Measurements from ENCODE around the gene AMER2.

The AMER2 gene

GRCh38 chr13:25149711-25150110, 22.4 kb downstream of the AMER2 start:
- DNase-seq (ENCODE audit: low read depth) = no peak

DNA sequence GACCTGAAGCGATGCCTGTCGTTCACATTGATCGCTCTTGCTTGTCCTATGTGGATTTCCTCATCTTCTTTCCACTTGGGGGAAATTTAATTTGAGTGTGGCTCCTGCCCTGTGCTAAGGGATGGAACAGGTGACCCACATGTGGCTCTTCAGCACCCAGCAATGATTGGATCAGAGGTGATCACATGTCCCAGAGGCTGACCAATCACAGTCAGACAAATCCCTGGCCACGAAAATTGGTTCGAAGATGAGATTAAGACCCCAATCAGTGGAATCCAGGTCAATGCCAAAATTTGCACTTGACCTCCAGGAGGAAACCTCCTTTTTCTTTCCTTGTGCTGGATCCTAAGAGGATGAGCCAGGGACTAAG, 23.7 kb downstream of the AMER2 start:
- DNase-seq (ENCODE audit: low read depth) = no peak

GRCh38 chr13:25147638-25148401, 24.3 kb downstream of the AMER2 start:
- no peak for DNase-seq (ENCODE audit: low read depth)

DNA sequence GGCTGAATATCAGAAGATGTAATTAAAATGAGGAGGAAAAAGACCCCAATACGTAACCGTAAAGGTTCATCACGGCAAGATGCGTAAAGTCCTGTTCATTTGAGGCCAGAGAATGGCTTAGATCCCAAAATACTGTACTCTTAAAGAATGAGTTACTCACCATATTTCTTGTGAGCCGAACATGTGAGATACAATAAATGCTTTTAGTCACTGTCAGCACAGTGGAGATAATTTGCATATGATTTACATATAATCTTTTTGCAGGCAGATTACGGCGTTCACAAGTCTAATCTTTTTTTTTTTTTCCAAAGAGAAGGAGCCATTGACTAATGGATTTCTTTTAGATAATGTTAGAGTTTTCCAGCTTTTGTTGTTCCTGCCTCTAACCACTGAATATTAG, 28.4 kb downstream of the AMER2 start:
- no peak for DNase-seq (ENCODE audit: low read depth)

GRCh38 chr13:25141042-25141441, 31.0 kb downstream of the AMER2 start:
- no peak for DNase-seq (ENCODE audit: low read depth)

- DNase-seq (ENCODE audit: low read depth) = no peak
Observed at GRCh38 chr13:25137788-25138115, 34.3 kb downstream of the AMER2 start.

GRCh38 chr13:25136880-25137787, 35.0 kb downstream of the AMER2 start:
- DNase-seq (ENCODE audit: low read depth) = no peak

GRCh38 chr13:25135896-25136295, 36.2 kb downstream of the AMER2 start:
- DNase-seq (ENCODE audit: low read depth) = no peak

DNA sequence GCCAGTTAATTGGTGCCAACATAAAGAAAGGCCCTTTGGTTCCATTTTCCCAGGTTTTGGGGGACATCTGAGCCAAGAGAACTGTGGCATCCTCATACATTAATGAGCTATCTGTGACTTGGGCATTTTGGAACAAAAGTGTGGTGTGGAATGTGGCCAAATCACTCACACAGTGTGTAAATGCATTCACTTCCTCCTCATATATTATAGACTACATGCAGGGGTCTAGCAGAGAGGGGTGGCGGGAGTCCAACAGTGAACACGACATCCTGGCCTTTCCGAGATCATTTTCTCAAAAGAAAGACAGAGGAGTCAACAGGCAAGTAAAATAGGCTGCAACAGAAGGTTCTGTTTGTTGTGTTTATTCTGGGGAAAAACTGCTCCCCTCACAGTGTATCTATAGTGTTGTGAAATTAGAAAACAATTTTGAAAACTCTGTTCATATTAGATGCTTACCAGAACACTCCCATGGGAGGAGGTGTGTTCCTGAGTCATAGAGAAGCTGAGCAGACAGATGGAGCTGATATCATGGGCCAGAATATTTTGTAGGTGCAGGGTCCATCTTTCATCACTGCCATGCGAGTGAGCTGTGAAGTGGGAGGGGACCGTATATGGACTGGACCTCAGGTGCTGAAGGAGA, 39.2 kb downstream of the AMER2 start:
- DNase-seq (ENCODE audit: low read depth) = no peak

- no peak for DNase-seq (ENCODE audit: low read depth)
Observed at GRCh38 chr13:25131881-25132420, 40.1 kb downstream of the AMER2 start.

GRCh38 chr13:25130944-25131343, 41.1 kb downstream of the AMER2 start:
- DNase-seq (ENCODE audit: low read depth) = no peak

- no peak for DNase-seq (ENCODE audit: low read depth)
Observed at GRCh38 chr13:25118378-25118905, 53.6 kb downstream of the AMER2 start.

- no peak for DNase-seq (ENCODE audit: low read depth)
Observed at GRCh38 chr13:25117312-25117711, 54.8 kb downstream of the AMER2 start.

DNA sequence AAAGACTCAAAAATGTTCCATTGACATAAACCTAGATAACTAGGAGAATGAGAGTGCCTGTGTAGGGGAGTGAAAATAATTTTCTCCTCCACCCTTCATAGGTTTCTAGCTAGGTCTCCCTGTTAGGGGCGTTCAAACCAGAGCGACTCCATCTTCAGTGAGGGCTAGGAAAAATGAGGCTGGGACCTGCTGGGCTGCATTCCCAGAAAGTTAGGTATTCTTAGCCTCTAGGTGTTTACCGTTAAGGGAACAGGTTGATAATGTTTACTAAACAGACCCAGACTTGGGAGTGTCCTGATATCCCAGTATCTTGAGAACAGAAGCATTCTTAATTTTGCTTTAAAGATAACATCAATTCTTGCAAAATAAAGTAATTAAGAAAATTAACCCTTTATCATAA, 56.0 kb downstream of the AMER2 start:
- DNase-seq (ENCODE audit: low read depth) = no peak

GRCh38 chr13:25114220-25114619, 57.9 kb downstream of the AMER2 start:
- DNase-seq (ENCODE audit: low read depth) = no peak

DNA sequence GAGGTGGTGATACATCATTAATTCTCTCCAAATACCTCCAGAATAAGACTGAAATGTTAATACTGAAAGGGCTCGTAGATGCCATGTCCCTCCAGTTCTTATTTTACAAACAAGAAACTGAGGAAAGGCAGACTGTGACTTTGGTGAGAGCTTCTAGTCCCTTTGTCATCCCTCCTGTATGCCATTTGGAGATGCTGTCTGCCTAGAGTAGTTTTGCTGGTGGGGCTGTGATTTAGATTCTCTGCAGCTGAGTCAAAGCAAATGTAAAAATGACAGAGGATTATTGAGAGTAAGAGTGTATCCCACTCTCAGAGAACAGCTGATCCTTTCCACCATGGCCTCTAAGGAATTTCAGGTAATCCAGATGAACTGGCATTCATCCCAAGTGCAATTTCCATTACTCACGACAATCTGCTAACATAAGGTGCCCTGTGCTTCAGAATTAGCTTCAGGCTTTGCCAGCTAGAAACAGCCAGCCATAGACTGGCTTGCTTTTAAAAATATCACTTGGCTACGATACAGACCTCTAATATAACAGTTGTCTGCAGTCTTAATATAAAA, 59.3 kb downstream of the AMER2 start:
- no peak for DNase-seq (ENCODE audit: low read depth)
